Measurements from ENCODE around the gene LRP2.

The LRP2 gene

GRCh38 chr2:169164311-169164710, 198.0 kb downstream of the LRP2 start:
- TF ChIP-seq CREB1 (IDR thresholded peaks at IDR 0.05; ENCODE audit: low read depth), result no peak
- peak; percentile 70 for TF ChIP-seq USF1 (IDR thresholded peaks at IDR 0.05)

- TF ChIP-seq ZBTB7A (IDR thresholded peaks at IDR 0.05; ENCODE audit: low read depth) (no peak), NFIC (IDR thresholded peaks at IDR 0.05) (no peak), USF1 (IDR thresholded peaks at IDR 0.05) (peak; percentile 45), EGR1 (IDR thresholded peaks at IDR 0.05) (no peak), EP300 (IDR thresholded peaks at IDR 0.05; ENCODE audit: borderline replicate concordance) (no peak)
Observed at GRCh38 chr2:169162613-169163012, 199.7 kb downstream of the LRP2 start.

DNA sequence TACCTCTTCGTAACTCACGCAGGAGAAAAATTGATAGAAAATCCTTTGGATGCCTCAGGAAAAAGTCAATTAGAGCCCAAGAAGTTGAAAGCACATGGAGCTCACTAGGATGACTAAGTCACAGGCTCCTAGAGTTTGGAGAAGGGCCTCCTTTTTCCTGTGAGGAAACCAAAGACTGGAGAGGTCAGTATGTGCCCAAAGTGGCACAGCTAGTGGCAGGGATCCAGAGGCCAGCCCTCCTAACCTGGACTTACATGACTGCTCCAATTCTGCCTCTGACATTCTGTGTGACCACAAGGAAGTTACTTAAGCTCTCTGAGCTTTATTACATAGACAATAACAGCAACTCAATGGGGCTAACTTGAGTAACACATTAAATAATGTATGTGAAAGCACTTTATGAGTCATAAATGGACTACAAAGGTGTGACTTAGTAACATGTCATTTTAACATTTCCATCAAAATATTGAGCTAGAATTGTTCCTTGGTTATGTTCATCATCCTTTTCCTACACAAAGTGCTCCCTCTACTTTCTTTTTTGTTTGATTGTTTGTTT, 201.3 kb downstream of the LRP2 start:
- no peak for TF ChIP-seq REST (IDR thresholded peaks at IDR 0.05; ENCODE audit: low read depth)
- TF ChIP-seq CEBPB (IDR thresholded peaks at IDR 0.05), result no peak
- TF ChIP-seq RAD21 (IDR thresholded peaks at IDR 0.05; ENCODE audit: low read depth), result no peak
- no peak for TF ChIP-seq EP300 (IDR thresholded peaks at IDR 0.05; ENCODE audit: borderline replicate concordance)
- TF ChIP-seq CREB1 (IDR thresholded peaks at IDR 0.05; ENCODE audit: low read depth), result no peak
- no peak for TF ChIP-seq USF1 (IDR thresholded peaks at IDR 0.05)
- TF ChIP-seq TEAD4 (IDR thresholded peaks at IDR 0.05), result no peak
- no peak for TF ChIP-seq YY1 (IDR thresholded peaks at IDR 0.05; ENCODE audit: low read depth)
- no peak for TF ChIP-seq TCF12 (IDR thresholded peaks at IDR 0.05; ENCODE audit: low read depth)
- no peak for TF ChIP-seq FOXM1 (IDR thresholded peaks at IDR 0.05; ENCODE audit: borderline replicate concordance, low read depth)
- TF ChIP-seq, protein P1, sequence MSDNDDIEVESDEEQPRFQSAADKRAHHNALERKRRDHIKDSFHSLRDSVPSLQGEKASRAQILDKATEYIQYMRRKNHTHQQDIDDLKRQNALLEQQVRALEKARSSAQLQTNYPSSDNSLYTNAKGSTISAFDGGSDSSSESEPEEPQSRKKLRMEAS (IDR thresholded peaks at IDR 0.05), result no peak
- TF ChIP-seq TAF1 (IDR thresholded peaks at IDR 0.05; ENCODE audit: low read depth), result no peak
- no peak for TF ChIP-seq NFIC (IDR thresholded peaks at IDR 0.05)
- TF ChIP-seq EGR1 (IDR thresholded peaks at IDR 0.05), result no peak
- TF ChIP-seq ZBTB7A (IDR thresholded peaks at IDR 0.05; ENCODE audit: low read depth), result no peak

GRCh38 chr2:169159686-169160085, 202.6 kb downstream of the LRP2 start:
- TF ChIP-seq FOXM1 (IDR thresholded peaks at IDR 0.05; ENCODE audit: borderline replicate concordance, low read depth), result no peak
- no peak for TF ChIP-seq REST (IDR thresholded peaks at IDR 0.05; ENCODE audit: low read depth)
- TF ChIP-seq, protein P1 (IDR thresholded peaks at IDR 0.05), result no peak
- TF ChIP-seq CREB1 (IDR thresholded peaks at IDR 0.05; ENCODE audit: low read depth), result no peak
- TF ChIP-seq NFIC (IDR thresholded peaks at IDR 0.05), result no peak
- TF ChIP-seq YY1 (IDR thresholded peaks at IDR 0.05; ENCODE audit: low read depth), result no peak
- no peak for TF ChIP-seq ZBTB7A (IDR thresholded peaks at IDR 0.05; ENCODE audit: low read depth)
- TF ChIP-seq EP300 (IDR thresholded peaks at IDR 0.05; ENCODE audit: borderline replicate concordance), result no peak
- no peak for TF ChIP-seq USF1 (IDR thresholded peaks at IDR 0.05)
- no peak for TF ChIP-seq CEBPB (IDR thresholded peaks at IDR 0.05)
- TF ChIP-seq TCF12 (IDR thresholded peaks at IDR 0.05; ENCODE audit: low read depth), result no peak
- no peak for TF ChIP-seq EGR1 (IDR thresholded peaks at IDR 0.05)
- no peak for TF ChIP-seq TEAD4 (IDR thresholded peaks at IDR 0.05)
- no peak for TF ChIP-seq TAF1 (IDR thresholded peaks at IDR 0.05; ENCODE audit: low read depth)
- TF ChIP-seq RAD21 (IDR thresholded peaks at IDR 0.05; ENCODE audit: low read depth), result no peak

GRCh38 chr2:169158874-169159273, 203.5 kb downstream of the LRP2 start:
- TF ChIP-seq REST (IDR thresholded peaks at IDR 0.05; ENCODE audit: low read depth), result no peak
- no peak for TF ChIP-seq NFIC (IDR thresholded peaks at IDR 0.05)
- TF ChIP-seq ZBTB7A (IDR thresholded peaks at IDR 0.05; ENCODE audit: low read depth), result no peak
- TF ChIP-seq TCF12 (IDR thresholded peaks at IDR 0.05; ENCODE audit: low read depth), result no peak
- no peak for TF ChIP-seq CREB1 (IDR thresholded peaks at IDR 0.05; ENCODE audit: low read depth)
- TF ChIP-seq, protein P1 (IDR thresholded peaks at IDR 0.05), result no peak
- TF ChIP-seq EP300 (IDR thresholded peaks at IDR 0.05; ENCODE audit: borderline replicate concordance), result no peak
- no peak for TF ChIP-seq EGR1 (IDR thresholded peaks at IDR 0.05)
- TF ChIP-seq YY1 (IDR thresholded peaks at IDR 0.05; ENCODE audit: low read depth), result no peak
- no peak for TF ChIP-seq TEAD4 (IDR thresholded peaks at IDR 0.05)
- TF ChIP-seq FOXM1 (IDR thresholded peaks at IDR 0.05; ENCODE audit: borderline replicate concordance, low read depth), result no peak
- TF ChIP-seq RAD21 (IDR thresholded peaks at IDR 0.05; ENCODE audit: low read depth), result no peak

Measured in Ishikawa (cell line).